ENCODE results near the gene MTURN.
A peak's percentile ranks its signal among the peaks of the same experiment; 100 is the strongest.
"Not testable (repeated sequence)": the region's sequence is repeated elsewhere in the genome, so short reads cannot be mapped to it uniquely, and the experiment has no call there.

Gene MTURN

GRCh38 chr7:30134611-30135300 is at the start of gene MTURN:
Gene MTURN, plus strand, starts transcription at chr7:30134986. Its CDS starts 151 bp downstream, at chr7:30135137.
- peak; percentile 78 to 83 for DNase-seq (ENCODE audit: low read depth in 2 of 2)

- DNase-seq (ENCODE audit: low read depth in 2 of 2) = no peak
Measured at GRCh38 chr7:30086529-30086928, 48.3 kb upstream of the MTURN start.

DNA sequence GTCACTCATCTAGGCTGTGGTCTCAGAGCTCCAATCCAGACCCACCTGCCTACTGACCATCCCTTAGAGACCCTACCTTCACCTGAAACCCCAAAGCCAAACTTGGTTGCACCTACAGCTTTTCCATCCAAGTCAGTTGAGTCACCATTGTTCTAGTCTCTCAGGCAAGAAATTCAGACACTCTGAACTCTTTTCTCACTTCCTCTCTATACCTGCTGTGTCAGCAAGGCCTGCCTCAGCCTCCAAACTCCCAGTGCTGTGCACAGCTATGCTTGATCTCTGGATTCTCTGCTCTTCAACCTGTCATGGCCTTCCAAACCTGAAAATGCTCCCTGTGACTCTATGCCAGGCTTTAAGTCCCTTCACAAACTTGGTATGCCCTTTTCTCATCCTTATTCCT is 47.4 kb upstream of the MTURN start:
- DNase-seq (ENCODE audit: low read depth in 2 of 2) = no peak

DNA sequence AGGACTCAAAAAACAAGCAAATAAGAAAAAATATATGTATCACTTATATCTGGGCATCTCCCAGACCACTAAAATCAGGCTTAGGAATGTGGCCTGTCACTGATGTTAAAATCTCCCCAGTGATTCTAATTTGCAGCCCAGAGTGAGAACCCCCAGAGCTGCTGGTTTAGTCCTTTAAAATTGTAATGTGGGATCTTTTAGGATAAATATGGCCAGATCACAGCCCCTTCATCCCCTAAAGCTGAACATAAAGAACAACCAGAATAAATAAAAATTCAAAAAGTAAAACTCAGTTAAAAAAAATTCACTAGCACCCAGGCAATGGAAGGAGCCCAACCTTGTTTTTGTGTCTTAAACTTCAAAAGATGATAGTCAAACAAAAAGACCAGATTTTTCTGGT is 46.4 kb upstream of the MTURN start:
- no peak for DNase-seq (ENCODE audit: low read depth in 2 of 2)

- DNase-seq (ENCODE audit: low read depth in 2 of 2) = no peak
Measured at GRCh38 chr7:30090111-30090510, 44.7 kb upstream of the MTURN start.

DNA sequence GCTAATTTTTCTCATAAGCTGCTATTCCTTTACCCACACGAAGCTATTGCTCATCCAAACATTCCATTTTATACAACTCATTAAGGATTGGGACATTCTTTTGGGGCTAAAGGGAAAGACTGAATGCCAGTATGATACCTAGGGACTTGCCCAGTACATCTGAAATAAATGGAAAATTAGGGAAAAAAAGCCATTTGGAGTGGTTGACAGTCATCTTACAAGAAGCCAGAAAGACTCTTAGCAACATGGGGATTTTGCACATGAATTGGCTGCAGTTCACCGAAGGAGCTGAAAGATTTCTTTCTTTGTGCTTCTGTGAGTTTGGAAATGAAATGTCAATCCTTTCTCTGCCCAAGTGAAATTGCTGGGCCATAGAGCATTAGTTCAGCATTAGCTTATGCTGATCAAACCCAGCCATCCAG is 43.3 kb upstream of the MTURN start:
- DNase-seq (ENCODE audit: low read depth in 2 of 2) = no peak

- DNase-seq (ENCODE audit: low read depth in 2 of 2) = no peak
Measured at GRCh38 chr7:30091987-30092386, 42.8 kb upstream of the MTURN start.

- DNase-seq (ENCODE audit: low read depth in 2 of 2) = no peak
Measured at GRCh38 chr7:30093420-30093952, 41.3 kb upstream of the MTURN start.

DNA sequence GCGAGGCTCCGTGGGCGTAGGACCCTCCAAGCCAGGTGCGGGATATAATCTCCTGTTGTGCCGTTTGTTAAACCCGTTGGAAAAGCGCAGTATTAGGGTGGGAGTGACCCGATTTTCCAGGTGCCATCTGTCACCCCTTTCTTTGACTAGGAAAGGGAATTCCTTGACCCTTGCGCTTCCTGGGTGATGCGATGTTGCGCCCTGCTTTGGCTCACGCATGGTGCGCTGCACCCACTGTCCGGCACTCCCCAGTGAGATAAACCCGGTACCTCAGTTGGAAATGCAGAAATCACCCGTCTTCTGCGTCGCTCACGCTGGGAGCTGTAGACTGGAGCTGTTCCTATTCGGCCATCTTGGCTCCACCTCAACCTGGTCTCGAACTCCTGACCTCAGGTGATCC is 36.2 kb upstream of the MTURN start:
- not testable (repeated sequence) for DNase-seq (ENCODE audit: low read depth in 2 of 2)

- no peak for DNase-seq (ENCODE audit: low read depth in 2 of 2)
Measured at GRCh38 chr7:30102281-30102680, 32.5 kb upstream of the MTURN start.

GRCh38 chr7:30104157-30104556 is 30.6 kb upstream of the MTURN start:
- no peak for DNase-seq (ENCODE audit: low read depth in 2 of 2)

DNA sequence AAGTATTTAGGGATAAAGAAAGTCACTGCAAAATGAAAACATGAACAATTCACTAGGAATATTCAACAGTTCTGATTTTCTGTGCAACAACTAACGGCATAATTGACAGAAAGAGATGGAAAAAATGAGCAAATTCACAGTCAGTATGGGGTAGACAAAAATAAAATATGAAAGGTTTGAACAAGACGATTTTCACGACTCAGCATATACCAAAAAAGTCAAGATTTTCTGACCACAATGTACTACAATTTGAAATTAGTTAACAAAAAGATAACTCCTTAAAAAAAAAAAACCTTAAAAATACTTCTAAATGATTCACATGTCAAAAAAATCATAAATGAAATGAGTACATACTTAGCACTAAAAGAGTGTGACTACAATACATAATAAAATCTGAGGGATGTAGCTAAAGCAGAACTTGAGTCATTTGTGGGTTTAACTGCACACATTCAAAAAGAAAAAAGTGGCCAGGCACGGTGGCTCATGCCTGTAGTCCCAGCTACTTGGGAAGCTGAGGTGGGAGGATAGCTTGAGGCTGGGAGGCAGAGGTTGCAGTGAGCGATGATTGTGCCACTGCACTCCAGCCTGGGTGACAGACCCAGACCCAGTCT is 22.6 kb upstream of the MTURN start:
- no peak for DNase-seq (ENCODE audit: low read depth in 2 of 2)

DNA sequence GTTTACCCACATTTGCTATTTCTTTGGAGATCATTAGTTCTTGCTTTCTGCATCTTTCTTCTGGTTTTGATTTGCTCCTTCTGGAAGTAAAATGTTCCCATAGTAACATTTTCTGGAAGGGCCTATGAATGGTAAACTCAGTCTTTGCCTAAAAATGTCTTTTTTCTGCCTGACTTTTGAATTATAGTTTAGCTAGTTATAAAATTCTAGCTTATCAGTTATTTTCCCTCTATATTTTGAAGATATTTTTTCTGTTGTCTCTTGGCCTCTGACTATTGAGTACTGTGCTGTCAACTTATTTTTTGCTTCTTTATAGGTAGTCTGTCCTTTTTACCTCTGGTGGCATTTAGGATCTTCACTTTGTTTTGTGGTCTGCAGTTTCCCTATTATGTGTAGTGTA is 21.6 kb upstream of the MTURN start:
- no peak for DNase-seq (ENCODE audit: low read depth in 2 of 2)

DNA sequence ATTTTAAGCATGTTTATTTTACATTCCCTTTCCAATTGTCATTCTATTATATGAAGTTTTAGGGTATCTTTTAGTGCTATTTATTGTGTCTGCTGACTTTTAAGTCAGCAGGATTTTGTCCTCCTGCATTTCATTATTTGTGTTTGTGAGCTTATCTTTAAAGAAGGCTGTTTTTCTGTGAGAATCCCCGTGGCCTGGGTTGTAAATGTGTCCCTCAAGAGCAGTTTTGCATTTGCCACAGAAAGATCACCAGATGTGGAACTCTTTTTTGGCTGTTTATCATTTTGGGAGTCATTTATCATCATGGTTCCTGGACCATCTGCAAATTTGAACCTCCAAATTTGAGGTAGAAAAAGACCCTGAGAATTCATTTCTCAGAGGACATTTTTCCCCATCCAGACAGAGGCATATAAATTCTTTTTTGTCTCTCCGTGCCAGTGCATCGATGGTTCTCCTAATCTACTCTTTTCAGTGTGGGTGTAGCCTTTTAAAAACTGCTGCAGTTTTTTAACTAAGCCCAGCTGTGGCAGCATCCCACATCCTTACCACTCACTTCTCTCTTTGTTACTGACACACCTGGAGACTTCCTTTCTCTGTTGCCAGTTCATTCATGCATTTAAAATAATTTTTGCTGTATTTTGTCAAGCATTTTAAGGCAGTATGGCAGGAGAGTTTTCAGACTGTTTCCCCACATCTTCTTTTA is 20.1 kb upstream of the MTURN start:
- DNase-seq (ENCODE audit: low read depth in 2 of 2) = no peak

DNA sequence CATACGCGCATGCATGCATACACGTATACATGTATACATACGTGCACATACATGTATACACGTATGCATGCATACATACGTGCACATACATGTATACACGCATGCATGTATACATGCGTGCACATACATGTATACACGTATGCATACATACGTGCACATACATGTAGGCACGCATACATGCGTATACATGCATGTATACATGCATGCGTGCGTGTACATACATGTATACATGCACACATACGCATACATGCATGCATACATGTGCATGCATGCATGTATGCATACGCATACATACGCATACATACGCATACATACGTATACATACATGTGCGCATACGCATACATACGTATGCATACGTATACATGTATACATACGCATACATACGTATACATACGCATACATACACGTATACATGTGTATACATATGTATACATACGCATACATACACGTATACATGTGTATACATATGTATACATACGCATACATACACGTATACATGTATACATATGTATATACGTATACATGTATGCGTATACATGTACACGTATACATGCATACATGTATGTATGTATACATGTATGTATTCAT is 19.0 kb upstream of the MTURN start:
- DNase-seq (ENCODE audit: low read depth in 2 of 2) = no peak

- no peak for DNase-seq (ENCODE audit: low read depth in 2 of 2)
Measured at GRCh38 chr7:30116771-30117170, 18.0 kb upstream of the MTURN start.

DNA sequence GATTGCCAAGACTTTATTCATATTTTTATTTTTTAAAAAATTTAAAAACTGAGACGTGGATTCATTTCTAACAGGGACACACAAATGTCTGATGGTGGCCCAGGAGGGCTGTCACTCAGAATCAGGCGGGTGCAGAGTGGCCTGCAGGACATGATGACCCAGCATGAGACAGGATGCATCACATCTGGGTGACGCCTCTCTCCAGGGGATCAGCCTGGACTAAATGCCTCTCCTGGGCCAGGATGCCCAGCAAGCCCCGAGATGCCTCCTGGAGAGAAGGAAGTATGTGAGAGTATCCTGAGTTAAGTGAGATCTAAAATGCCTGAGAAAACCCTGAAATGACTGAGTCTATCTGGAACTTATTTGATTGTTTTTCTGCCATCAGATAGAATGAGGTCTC is 16.9 kb upstream of the MTURN start:
- DNase-seq (ENCODE audit: low read depth in 2 of 2) = no peak

- no peak for DNase-seq (ENCODE audit: low read depth in 2 of 2)
Measured at GRCh38 chr7:30119890-30120577, 14.8 kb upstream of the MTURN start.

DNA sequence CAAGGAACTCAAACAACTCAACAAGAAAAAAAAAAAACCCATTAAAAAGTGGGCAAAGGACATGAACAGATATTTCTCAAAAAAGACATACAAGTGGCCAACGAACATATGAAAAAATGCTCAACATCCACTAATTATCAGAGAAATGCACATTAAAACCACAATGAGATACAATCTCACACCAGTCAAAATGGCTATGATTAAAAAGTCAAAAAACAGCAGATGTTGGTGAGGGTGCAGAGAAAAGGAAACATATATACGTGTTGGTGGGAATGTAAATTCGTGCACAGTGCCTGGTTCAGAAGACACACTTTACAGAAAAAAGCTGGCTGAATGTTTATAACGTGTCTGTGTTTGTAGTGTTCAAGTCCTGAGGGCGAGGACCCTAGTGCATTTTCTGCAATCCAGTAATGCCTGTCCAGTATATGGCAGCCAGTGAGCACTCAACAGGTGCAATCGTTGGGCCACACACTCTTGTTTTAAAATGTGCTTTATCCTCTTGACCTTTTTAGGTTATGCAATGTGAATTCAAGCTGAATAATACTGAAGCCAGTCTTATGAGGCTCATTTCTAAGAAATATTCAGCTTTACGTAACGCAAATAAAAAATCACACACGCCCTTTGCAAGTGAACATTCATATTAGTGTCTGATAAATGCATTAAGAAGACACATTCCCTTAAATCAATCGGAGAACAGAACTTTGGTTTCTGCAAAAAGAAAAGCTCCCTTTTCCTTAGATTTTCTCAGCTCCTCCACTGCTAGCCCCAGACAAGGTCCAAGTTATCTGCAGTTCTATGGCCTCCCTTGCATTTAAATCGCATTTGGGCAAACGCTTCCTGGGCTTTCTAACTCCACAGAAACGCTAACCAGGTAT is 813 bp upstream of the MTURN start:
- DNase-seq (ENCODE audit: low read depth in 2 of 2) = no peak

GRCh38 chr7:30135301-30136116 is 723 bp downstream of the MTURN start:
- DNase-seq (ENCODE audit: low read depth in 2 of 2) = peak in 1 of 2 donors; percentile 20

Measured in stimulated activated CD8-positive, alpha-beta memory T cell treated with anti-CD3 and anti-CD28 coated beads, Interleukin-2, amount 100 ng/mL, for 48 hours (primary cell).